Activated CD4-positive, alpha-beta T cell treated with anti-CD3 and anti-CD28 coated beads, Interleukin-10, Interleukin-2, amounts not matched to agents 100 ng/mL and 50 ng/mL, durations not matched to agents 16 hours and 8 hours (primary cell): ENCODE measurements around the gene NLRP6.

ENCODE experiments used
- DNase-seq: peaks from one replicate; pipeline ENCODE4 v3.0.0-alpha.2; 2020

Gene NLRP6

GRCh38 chr11:282630-283360 lies 4.6 kb downstream of the NLRP6 start:
- no peak for DNase-seq

- no peak for DNase-seq
Observed at GRCh38 chr11:283405-284104, 5.3 kb downstream of the NLRP6 start.

- DNase-seq = no peak
Observed at GRCh38 chr11:284105-285020, 6.2 kb downstream of the NLRP6 start.

DNA sequence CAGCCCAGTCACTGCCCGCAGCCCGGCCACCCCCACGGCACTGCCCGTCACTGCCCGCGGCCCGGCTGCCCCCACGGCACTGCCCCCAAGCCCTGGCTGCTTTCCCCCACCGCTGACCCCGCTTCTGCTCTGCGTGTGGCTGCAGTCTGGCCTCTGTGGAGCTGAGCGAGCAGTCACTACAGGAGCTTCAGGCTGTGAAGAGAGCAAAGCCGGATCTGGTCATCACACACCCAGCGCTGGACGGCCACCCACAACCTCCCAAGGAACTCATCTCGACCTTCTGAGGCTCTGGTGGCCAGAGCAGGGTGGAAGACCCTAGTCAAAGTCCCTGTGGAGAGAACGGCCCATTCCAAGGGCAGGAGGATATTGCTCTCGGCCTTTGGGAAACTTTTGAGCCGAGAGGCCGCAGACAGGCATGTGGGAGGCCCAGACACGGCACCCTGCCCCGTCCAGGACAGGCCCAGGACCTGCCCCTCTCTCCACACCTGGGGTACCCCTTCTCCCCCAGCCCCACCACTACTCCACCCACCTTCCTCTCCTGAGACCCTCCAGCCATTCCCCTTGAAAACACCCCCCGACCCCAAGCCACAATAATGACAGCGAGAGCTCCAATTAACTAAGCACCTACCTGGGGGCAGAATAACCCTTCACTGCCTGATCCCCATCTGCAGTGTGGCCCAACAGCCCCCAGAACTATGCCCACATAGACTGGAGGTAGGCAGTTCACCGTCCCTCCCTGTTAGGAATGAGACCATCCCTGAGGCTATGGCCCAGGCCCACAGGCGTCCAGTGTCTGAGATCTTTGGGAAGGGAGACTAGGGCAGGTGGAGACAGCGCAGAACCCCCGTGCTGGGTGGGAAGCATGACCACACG lies 7.0 kb downstream of the NLRP6 start:
- DNase-seq = no peak

GRCh38 chr11:285894-286220 lies 7.7 kb downstream of the NLRP6 start:
- DNase-seq = no peak

DNA sequence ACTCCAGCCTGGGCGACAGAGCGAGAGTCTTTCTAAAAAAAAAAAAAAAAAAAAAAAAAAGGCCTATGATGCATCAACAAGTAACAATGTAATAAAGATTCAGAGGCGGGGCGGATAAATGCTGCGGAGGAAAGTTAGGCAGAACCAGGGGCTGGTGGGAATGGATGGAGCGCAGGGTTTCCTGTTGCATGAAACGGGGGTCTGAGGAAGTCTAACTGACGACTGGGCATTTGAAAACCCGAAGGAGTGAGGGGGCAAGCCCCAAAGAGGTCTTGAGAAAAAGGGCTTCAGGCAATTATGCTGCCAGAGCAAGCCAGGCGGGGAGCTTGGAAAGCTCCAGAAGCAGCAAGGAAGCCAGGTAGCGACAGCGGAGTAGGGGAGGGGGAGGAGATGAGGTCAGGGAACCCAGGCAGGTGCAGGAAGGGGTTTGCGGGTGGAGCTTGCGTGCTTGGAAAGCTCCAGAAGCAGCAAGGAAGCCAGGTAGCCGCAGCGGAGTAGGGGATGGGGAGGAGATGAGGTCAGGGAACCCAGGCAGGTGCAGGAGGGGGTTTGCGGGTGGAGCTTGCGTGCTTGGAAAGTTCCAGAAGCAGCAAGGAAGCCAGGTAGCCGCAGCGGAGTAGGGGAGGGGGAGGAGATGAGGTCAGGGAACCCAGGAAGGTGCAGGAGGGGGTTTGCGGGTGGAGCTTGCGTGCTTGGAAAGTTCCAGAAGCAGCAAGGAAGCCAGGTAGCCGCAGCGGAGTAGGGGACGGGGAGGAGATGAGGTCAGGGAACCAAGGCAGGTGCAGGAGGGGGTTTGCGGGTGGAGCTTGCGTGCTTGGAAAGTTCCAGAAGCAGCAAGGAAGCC lies 9.0 kb downstream of the NLRP6 start:
- DNase-seq = peak; percentile 35

DNA sequence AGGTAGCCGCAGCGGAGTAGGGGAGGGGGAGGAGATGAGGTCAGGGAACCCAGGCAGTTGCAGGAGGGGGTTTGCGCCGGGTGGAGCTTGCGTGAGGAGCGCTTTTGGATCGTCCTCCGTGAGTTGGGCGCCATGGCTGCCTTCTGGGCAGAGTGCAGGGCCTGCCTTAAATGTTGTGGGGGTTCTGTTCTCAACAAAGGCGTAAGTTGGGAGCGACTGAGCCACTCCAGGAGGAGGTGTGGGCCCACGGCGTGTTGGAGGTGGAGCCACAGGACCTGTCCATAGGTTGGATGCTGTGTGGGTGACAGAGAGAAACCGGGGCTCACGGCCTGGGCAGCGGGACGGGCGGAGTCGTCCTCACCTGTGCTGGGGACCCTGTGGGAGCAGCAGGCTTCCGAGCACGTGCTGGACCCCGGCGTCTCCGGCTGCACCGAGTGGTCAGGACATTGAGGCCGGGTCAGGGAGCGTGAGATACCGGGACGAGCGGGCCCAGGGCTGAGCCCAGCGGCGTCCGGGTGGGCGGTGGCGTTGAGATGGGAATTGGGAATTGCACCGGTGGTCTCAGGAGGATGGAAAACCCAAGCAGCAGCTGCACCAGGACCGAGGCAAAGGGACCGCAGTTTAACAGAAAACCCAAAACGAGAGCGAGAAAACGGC lies 9.7 kb downstream of the NLRP6 start:
- no peak for DNase-seq

GRCh38 chr11:288478-289397 lies 10.5 kb downstream of the NLRP6 start, which contains the start of gene PGGHG:
TSS of gene PGGHG (plus strand) at chr11:289126. CDS start at chr11:289817, 691 bp downstream.
- DNase-seq = peak; percentile 59

DNA sequence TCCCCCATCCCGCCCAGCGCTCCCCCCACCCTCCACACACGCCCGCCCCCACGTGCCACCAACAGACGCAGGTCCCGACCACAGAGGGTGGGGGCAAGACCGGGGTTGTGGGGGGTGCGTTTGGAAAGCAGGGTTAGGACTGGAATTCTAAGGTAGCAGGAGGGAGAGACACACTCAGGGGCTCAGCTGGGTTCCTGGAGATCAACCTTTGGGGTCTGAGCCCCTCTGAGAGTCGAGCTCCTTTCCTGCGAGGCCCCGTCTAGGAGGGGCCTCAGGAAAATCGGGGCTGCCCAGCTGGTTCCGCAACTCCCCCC lies 11.1 kb downstream of the NLRP6 start:
- DNase-seq = no peak

GRCh38 chr11:289712-290620 lies 11.8 kb downstream of the NLRP6 start:
- no peak for DNase-seq

- DNase-seq = no peak
Observed at GRCh38 chr11:290621-291231, 12.5 kb downstream of the NLRP6 start.

DNA sequence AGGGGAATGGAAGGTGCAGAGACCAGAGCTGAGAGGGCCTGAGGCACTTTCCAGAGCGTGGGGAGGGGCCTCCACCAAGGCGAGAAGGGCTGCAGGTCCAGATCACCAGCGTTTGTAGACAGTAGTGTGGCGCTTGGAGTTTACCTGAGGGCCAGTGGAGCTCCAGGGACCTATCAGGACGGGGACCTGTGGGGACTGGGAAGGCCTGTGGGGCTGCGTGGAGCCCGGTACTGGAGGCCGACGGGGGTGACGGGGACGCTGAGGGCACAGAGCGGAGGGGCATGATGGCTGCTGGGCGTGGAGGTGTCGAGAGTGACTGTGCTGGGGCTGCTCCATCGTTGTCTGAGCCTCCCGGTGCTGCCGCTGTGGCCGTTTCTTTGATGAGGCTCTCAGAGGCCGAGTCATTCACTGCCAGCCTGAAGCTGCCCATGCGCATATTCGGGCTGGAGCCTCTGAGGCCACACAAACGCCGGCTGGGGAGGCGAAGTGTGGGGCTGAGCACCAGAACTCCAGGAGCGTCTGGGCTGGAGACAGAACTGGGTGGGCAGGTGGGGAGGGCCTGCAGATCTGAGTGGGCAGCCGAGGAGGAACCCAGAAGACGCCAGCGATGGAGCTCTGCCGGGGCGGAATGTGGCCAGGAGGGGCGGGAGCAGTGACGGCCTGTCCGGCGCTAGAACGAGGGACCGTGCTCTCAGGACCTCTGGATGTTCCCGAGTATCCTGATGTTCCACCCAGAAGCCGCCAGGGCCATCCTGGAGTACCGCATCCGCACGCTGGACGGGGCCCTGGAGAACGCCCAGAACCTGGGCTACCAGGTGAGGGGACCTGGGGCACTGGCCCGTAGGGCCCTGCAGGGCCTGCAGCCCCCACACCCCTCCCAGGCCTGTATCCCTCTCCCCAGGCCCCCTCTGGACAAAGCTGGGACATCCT lies 13.3 kb downstream of the NLRP6 start:
- no peak for DNase-seq

DNA sequence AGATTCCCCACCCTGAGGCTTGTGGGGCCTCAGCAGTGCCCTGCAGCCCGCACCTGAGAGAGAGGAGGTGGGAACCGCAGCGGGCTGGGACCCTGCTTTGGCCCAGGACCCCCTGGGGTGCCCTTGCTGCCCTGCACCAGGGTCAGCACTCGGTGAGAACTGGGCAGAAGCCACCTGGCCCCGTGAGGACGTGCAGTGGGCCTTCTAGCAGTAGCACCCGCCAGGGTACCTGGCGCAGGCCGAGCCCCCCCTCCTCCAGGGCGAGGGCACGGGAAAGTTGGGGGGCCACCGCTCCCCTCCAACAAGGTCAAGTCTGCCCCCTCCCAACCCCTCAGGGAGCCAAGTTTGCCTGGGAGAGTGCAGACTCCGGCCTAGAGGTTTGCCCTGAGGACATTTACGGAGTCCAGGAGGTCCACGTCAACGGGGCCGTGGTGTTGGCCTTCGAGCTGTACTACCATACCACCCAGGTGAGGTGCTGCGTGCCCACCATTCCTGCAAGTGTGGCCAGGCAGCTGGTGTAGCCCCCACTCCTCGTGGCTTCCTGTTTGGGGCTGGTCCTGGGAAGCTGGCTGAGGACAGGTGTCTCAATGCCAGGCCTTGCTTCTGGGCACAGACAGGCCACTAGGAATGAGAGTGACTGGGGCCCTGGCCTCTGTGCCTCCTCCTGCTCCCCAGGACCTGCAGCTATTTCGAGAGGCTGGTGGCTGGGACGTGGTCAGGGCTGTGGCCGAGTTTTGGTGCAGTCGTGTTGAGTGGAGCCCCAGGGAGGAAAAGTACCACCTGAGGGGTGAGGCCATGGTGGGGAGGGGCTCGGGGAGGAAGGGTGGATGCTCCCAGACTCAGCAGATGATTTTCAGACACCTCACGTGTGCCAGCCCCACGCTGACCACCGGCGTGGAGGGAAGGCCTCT lies 14.3 kb downstream of the NLRP6 start:
- no peak for DNase-seq

DNA sequence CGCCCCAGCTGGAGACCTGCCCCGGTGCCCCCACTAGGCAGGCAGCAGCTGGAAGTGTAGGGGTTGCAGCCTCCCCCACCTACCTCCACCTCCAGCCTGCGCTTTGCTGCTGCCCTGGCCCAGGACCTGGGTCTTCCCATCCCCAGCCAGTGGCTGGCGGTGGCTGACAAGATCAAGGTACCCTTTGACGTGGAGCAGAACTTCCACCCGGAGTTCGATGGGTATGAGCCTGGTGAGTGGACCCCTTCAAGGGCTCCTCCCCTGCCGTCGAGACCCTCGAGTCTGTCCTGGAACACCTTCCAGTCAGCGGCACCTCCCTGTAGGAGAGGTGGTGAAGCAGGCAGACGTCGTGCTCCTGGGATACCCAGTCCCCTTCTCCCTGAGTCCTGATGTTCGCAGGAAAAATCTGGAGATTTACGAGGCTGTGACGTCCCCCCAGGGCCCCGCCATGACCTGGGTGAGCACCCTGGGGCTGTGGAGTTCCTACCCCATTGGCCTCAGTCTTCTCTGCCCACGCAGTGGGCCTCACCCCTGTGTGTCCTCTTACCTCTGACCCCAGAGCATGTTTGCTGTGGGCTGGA lies 15.2 kb downstream of the NLRP6 start:
- DNase-seq = no peak

GRCh38 chr11:293852-294661 lies 15.8 kb downstream of the NLRP6 start:
- no peak for DNase-seq
